HL-60 (cell line): ENCODE data around the gene DCX.

Experiments
- DNase-seq, 2 experiments: peaks; one replicate each; pipeline ENCODE4 v3.0.0-alpha.2; 2010 to 2020; ENCODE audit warnings: low read depth in 1 of 2, low spot score in 1 of 2
- H3K27ac ChIP-seq: fragments of 250-450 bp; sonication (Bioruptor Pico); replicated peaks from 2 replicates; pipeline ENCODE4 v1.5.1; 2020; ENCODE audit warnings: mild to moderate bottlenecking, moderate library complexity
- H3K27me3 ChIP-seq: fragments of 250-450 bp; sonication (Bioruptor Pico); 2 replicates; pipeline ENCODE4 v1.5.1; 2021; ENCODE audit warnings: mild to moderate bottlenecking, moderate library complexity; ENCODE audit not compliant: insufficient read depth, poor library complexity, severe bottlenecking
- H3K4me3 ChIP-seq: replicated peaks from 2 replicates; pipeline ENCODE4 v1.5.1; 2011; ENCODE audit warnings: mild to moderate bottlenecking, control low read depth, low read length; ENCODE audit not compliant: insufficient read depth
- CTCF ChIP-seq: IDR thresholded peaks from one replicate; pipeline ENCODE4 v1.5.1; 2011; ENCODE audit warnings: low read length, control low read depth, inconsistent platforms; ENCODE audit not compliant: insufficient read depth
- GABPA ChIP-seq: IDR thresholded peaks from 2 replicates; pipeline ENCODE4 v1.6.1; 2012; ENCODE audit warnings: low read depth
- POLR2AphosphoS5 ChIP-seq: IDR thresholded peaks from 2 replicates; pipeline ENCODE4 v1.6.1; 2012; ENCODE audit warnings: low read depth
- REST ChIP-seq: IDR thresholded peaks from 2 replicates; pipeline ENCODE4 v1.6.1; 2012; ENCODE audit warnings: low read depth; ENCODE audit not compliant: insufficient replicate concordance
- SPI1 ChIP-seq: IDR thresholded peaks from 2 replicates; pipeline ENCODE4 v1.6.1; 2012; ENCODE audit warnings: low read depth, mild to moderate bottlenecking, borderline replicate concordance

Gene DCX

GRCh38 chrX:111387470-111388070 is 24.4 kb downstream of the DCX start:
- DNase-seq, result no peak
- no peak overlapping the region for H3K4me3 ChIP-seq
- H3K27ac ChIP-seq, result no peak overlapping the region
- H3K27me3 ChIP-seq, result no peaks in the 10 kb centered on the region
- TF ChIP-seq REST (no peak), GABPA (no peak), POLR2AphosphoS5 (no peak), SPI1 (no peak), CTCF (no peak)

DNA sequence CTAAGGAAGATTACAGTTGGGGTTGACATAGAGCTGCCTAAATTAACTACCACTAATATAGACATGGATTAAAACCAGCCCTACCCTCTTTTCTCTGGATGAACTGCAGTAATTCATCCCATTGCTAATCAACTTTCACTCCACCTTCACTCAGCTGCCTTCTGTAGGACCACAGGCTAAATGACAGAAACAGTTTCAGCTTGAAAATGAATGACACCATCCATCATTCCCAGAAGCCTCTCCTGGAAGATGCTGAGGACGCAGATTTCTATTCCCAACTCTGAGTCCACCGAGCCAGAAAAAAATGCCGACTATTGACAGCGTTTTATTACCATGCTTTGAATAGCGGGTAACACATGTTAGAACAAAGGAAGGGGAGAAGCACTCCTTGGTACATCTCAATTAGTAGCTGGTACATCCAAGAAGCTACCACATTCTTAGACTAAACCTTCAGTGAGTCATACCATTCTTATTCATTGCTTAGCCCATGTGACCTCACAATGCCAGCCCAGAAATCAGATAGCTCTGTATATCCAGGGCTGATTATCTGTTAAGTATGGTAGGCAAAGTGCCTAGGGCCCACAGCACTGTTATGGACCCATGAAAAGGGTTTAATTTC is 25.3 kb downstream of the DCX start:
- Histone ChIP-seq H3K27ac (no peak overlapping the region), H3K4me3 (no peak overlapping the region), H3K27me3 (no peaks in the 10 kb centered on the region)
- TF ChIP-seq SPI1, result no peak
- no peak for TF ChIP-seq POLR2AphosphoS5
- no peak for TF ChIP-seq REST
- no peak for TF ChIP-seq CTCF
- no peak for TF ChIP-seq GABPA
- no peak for DNase-seq

DNA sequence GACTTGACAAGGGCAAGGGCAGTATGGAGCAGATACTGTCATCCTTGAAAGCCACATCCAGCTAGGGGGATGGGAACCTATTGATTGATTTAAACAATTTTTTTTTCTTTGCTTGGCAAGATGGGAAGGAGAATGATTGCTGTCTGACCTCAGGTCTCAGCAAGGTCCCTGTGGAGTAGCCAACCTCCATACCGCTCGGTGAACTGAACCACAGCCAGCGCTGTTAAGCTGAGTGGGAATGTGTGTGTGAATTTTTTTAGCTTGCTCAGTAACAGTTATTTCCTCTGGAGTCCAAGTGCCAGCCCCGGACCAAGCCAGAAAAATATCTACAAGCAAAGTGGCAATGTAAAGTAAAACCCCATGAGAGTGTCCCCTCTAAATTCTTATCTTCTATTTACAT is 25.9 kb downstream of the DCX start:
- H3K27ac ChIP-seq, result no peak overlapping the region
- no peaks in the 10 kb centered on the region for H3K27me3 ChIP-seq
- no peak for TF ChIP-seq POLR2AphosphoS5
- no peak for DNase-seq
- H3K4me3 ChIP-seq, result no peak overlapping the region

DNA sequence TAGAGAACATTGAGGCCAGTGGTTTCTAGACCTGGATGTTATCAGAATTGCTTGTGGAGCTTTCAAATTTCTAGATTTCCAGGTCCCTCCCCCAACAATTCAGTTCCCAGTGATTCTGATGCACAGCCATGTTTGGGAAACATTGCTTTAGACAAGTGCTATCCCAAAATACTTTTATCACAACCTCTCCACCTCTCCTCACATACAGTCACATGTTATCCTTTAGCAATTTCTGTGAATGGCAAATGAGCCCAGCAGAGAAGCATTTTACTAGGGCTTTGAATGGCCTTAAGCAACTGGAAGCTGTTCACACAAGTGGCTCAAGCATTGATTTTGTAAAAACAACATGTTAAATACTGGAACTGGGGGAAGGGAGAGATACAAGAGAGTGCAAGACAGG is 29.7 kb downstream of the DCX start:
- TF ChIP-seq GABPA, result no peak
- DNase-seq, result no peak
- H3K4me3 ChIP-seq, result no peak overlapping the region

More for the DNA sequence above, 29.7 kb downstream of the DCX start:
- Histone ChIP-seq H3K27me3 (no peaks in the 10 kb centered on the region), H3K27ac (no peak overlapping the region)
